ENCODE measurements around the gene PRKCB. TPM values are rescaled to one million over a fixed set of nuclear protein-coding genes. Genes with fewer than 3 reads are reported as not detected.

The PRKCB gene
- total and polyA plus RNA-seq, 4 experiments from 2014 or later, result 46.5 to 106 (median 98.2) TPM

- Histone ChIP-seq H3K27ac (ENCODE audit: low read depth, low read length) (no peak overlapping the region), H3K36me3 (ENCODE audit: insufficient read depth, low read length) (no peaks in the 10 kb centered on the region), H3K9me3 (ENCODE audit: control insufficient read depth in 1 of 2, low read length in 2 of 2) (no peaks in the 10 kb centered on the region), H3K27me3 (ENCODE audit: insufficient read depth, low read length) (no peaks in the 10 kb centered on the region), H3K4me3 (ENCODE audit: low read length in 2 of 2) (no peak overlapping the region), H3K4me1 (ENCODE audit: insufficient read depth, low read length) (peaks cover 48% of the 10 kb centered on the region)
- ChIA-PET POLR2A (ENCODE audit: partially characterized antibody) (interaction anchor here (1.2 to 2.0 kb wide), 3 partner anchors 10 to 115 kb away, joined by 3 to 7 read pairs (median 4); no protein-coding TSS in a partner anchor), CTCF (ENCODE audit: partially characterized antibody) (interaction anchor here (1.0 to 2.7 kb wide), 5 partner anchors 9 to 199 kb away, joined by 3 to 20 read pairs (median 4); no protein-coding TSS in a partner anchor)
- peak in 2 of 5 donors; percentile 21 to 27 for DNase-seq
- Mint-ChIP-seq H3K27ac (peak overlapping the region in 5 of 7 donors; percentile 5 to 75 (median 62)), H3K4me1 (peaks cover 33 to 53% (median 41%) of the 10 kb centered on the region in 4 donors), H3K36me3 (peaks cover 0 to 14% of the 10 kb centered on the region in 2 donors), H3K9me3 (peaks cover 0 to 4% (median 0%) of the 10 kb centered on the region in 8 donors), H3K27me3 (no peaks in the 10 kb centered on the region), H3K4me3 (peak overlapping the region in 7 of 8 donors; percentile 8 to 96 (median 41))
- intact Hi-C loops (cut with micrococcal nuclease), result loop anchor here (2.0 kb wide), 1 partner anchor 117 kb away; no protein-coding TSS in a partner anchor
Observed at GRCh38 chr16:23833960-23834685, 1.7 kb upstream of the PRKCB start.

GRCh38 chr16:23836078-23836403, 258 bp downstream of the PRKCB start:
- H3K27ac ChIP-seq (ENCODE audit: low read depth, low read length), result peak overlapping the region; percentile 57
- Mint-ChIP-seq H3K4me1 (peaks cover 48 to 71% (median 57%) of the 10 kb centered on the region in 4 donors), H3K36me3 (peaks cover 5 to 21% of the 10 kb centered on the region in 2 donors), H3K27me3 (no peaks in the 10 kb centered on the region), H3K4me3 (peak overlapping the region in 7 of 8 donors; percentile 62 to 99 (median 98)), H3K27ac (peak overlapping the region in 2 of 7 donors; percentile 37 to 92), H3K9me3 (no peaks in the 10 kb centered on the region)
- POLR2A ChIA-PET (ENCODE audit: partially characterized antibody), result interaction anchor here (0.8 to 2.4 kb wide), 6 partner anchors 9 to 123 kb away, joined by 3 to 30 read pairs (median 4); no protein-coding TSS in a partner anchor
- DNase-seq, result no peak
- H3K4me1 ChIP-seq (ENCODE audit: insufficient read depth, low read length), result peaks cover 68% of the 10 kb centered on the region
- CTCF ChIA-PET (ENCODE audit: partially characterized antibody), result interaction anchor here (0.7 to 1.1 kb wide), 3 partner anchors 32 to 200 kb away, joined by 3 to 5 read pairs (median 4); no protein-coding TSS in a partner anchor
- H3K4me3 ChIP-seq (ENCODE audit: low read length in 2 of 2), result peak overlapping the region in 1 of 2 donors; percentile 55
- intact Hi-C loops (cut with micrococcal nuclease), result loop anchor here (2.0 kb wide), 2 partner anchors 27 to 703 kb away; partner anchors contain the start of gene RBBP6
- no peaks in the 10 kb centered on the region for H3K36me3 ChIP-seq (ENCODE audit: insufficient read depth, low read length)
- H3K9me3 ChIP-seq (ENCODE audit: control insufficient read depth in 1 of 2, low read length in 2 of 2), result no peaks in the 10 kb centered on the region
- no peaks in the 10 kb centered on the region for H3K27me3 ChIP-seq (ENCODE audit: insufficient read depth, low read length)

GRCh38 chr16:23836404-23837311, 875 bp downstream of the PRKCB start:
- H3K4me1 ChIP-seq (ENCODE audit: insufficient read depth, low read length), result peaks cover 71% of the 10 kb centered on the region
- H3K36me3 Mint-ChIP-seq, result peaks cover 5 to 21% of the 10 kb centered on the region in 2 donors
- peak; percentile 40 to 70 (median 49) for DNase-seq
- H3K27me3 Mint-ChIP-seq, result no peaks in the 10 kb centered on the region
- H3K27ac ChIP-seq (ENCODE audit: low read depth, low read length), result peak overlapping the region; percentile 57
- H3K9me3 Mint-ChIP-seq, result no peaks in the 10 kb centered on the region
- H3K4me3 Mint-ChIP-seq, result peak overlapping the region; percentile 95 to 100 (median 98)
- H3K27ac Mint-ChIP-seq, result peak overlapping the region; percentile 87 to 96 (median 92)
- intact Hi-C loops (cut with micrococcal nuclease), result loop anchor here (1.0 to 2.0 kb wide), 3 partner anchors 26 to 702 kb away; partner anchors contain the start of gene RBBP6
- peak overlapping the region; percentile 55 to 68 for H3K4me3 ChIP-seq (ENCODE audit: low read length in 2 of 2)
- ChIA-PET POLR2A (ENCODE audit: partially characterized antibody) (interaction anchor here (0.6 to 2.4 kb wide), 14 partner anchors 9 to 130 kb away, joined by 3 to 30 read pairs (median 5); no protein-coding TSS in a partner anchor), CTCF (ENCODE audit: partially characterized antibody) (interaction anchor here (0.7 to 1.5 kb wide), 13 partner anchors 10 to 199 kb away, joined by 3 to 8 read pairs (median 4); no protein-coding TSS in a partner anchor)
- no peaks in the 10 kb centered on the region for H3K36me3 ChIP-seq (ENCODE audit: insufficient read depth, low read length)
- peaks cover 48 to 71% (median 57%) of the 10 kb centered on the region in 4 donors for H3K4me1 Mint-ChIP-seq
- H3K9me3 ChIP-seq (ENCODE audit: control insufficient read depth in 1 of 2, low read length in 2 of 2), result no peaks in the 10 kb centered on the region
- H3K27me3 ChIP-seq (ENCODE audit: insufficient read depth, low read length), result no peaks in the 10 kb centered on the region

- H3K27ac Mint-ChIP-seq, result peak overlapping the region; percentile 20 to 92 (median 92)
- CTCF ChIA-PET (ENCODE audit: partially characterized antibody), result interaction anchor here (0.7 to 4.4 kb wide), 11 partner anchors 9 to 177 kb away, joined by 3 to 23 read pairs (median 4); no protein-coding TSS in a partner anchor
- H3K4me3 ChIP-seq (ENCODE audit: low read length in 2 of 2), result peak overlapping the region; percentile 55 to 68
- H3K9me3 ChIP-seq (ENCODE audit: control insufficient read depth in 1 of 2, low read length in 2 of 2), result no peaks in the 10 kb centered on the region
- no peaks in the 10 kb centered on the region for H3K36me3 ChIP-seq (ENCODE audit: insufficient read depth, low read length)
- H3K27me3 Mint-ChIP-seq, result no peaks in the 10 kb centered on the region
- peak overlapping the region; percentile 57 for H3K27ac ChIP-seq (ENCODE audit: low read depth, low read length)
- no peaks in the 10 kb centered on the region for H3K27me3 ChIP-seq (ENCODE audit: insufficient read depth, low read length)
- intact Hi-C loops (cut with micrococcal nuclease), result loop anchor here (1.0 to 2.0 kb wide), 4 partner anchors 11 to 701 kb away; partner anchors contain the start of gene RBBP6
- peaks cover 80% of the 10 kb centered on the region for H3K4me1 ChIP-seq (ENCODE audit: insufficient read depth, low read length)
- H3K4me1 Mint-ChIP-seq, result peaks cover 55 to 80% (median 66%) of the 10 kb centered on the region in 4 donors
- POLR2A ChIA-PET (ENCODE audit: partially characterized antibody), result interaction anchor here (0.6 to 2.4 kb wide), 11 partner anchors 8 to 129 kb away, joined by 3 to 30 read pairs (median 5); no protein-coding TSS in a partner anchor
- no peaks in the 10 kb centered on the region for H3K9me3 Mint-ChIP-seq
- peaks cover 11 to 25% of the 10 kb centered on the region in 2 donors for H3K36me3 Mint-ChIP-seq
- H3K4me3 Mint-ChIP-seq, result peak overlapping the region; percentile 95 to 100 (median 98)
- DNase-seq, result no peak
Observed at GRCh38 chr16:23837553-23838308, 1.9 kb downstream of the PRKCB start.

- CTCF ChIA-PET (ENCODE audit: partially characterized antibody), result interaction anchor here (4.4 kb wide), 2 partner anchors 35 to 172 kb away, joined by 22 to 23 read pairs; no protein-coding TSS in a partner anchor
- no peaks in the 10 kb centered on the region for H3K36me3 ChIP-seq (ENCODE audit: insufficient read depth, low read length)
- H3K9me3 Mint-ChIP-seq, result no peaks in the 10 kb centered on the region
- no peaks in the 10 kb centered on the region for H3K27me3 ChIP-seq (ENCODE audit: insufficient read depth, low read length)
- no peaks in the 10 kb centered on the region for H3K9me3 ChIP-seq (ENCODE audit: control insufficient read depth in 1 of 2, low read length in 2 of 2)
- peak overlapping the region; percentile 57 for H3K27ac ChIP-seq (ENCODE audit: low read depth, low read length)
- peaks cover 11 to 25% of the 10 kb centered on the region in 2 donors for H3K36me3 Mint-ChIP-seq
- peaks cover 79% of the 10 kb centered on the region for H3K4me1 ChIP-seq (ENCODE audit: insufficient read depth, low read length)
- peaks cover 57 to 76% (median 66%) of the 10 kb centered on the region in 4 donors for H3K4me1 Mint-ChIP-seq
- peak overlapping the region; percentile 56 to 92 (median 90) for H3K27ac Mint-ChIP-seq
- no peaks in the 10 kb centered on the region for H3K27me3 Mint-ChIP-seq
- H3K4me3 Mint-ChIP-seq, result peak overlapping the region; percentile 72 to 100 (median 98)
- intact Hi-C loops (cut with micrococcal nuclease), result loop anchor here (1.0 kb wide), 1 partner anchor 10 kb away; no protein-coding TSS in a partner anchor
- peak overlapping the region in 1 of 2 donors; percentile 68 for H3K4me3 ChIP-seq (ENCODE audit: low read length in 2 of 2)
- POLR2A ChIA-PET (ENCODE audit: partially characterized antibody), result interaction anchor here (1.8 kb wide), 1 partner anchor 18 kb away, joined by 5 read pairs; no protein-coding TSS in a partner anchor
- no peak for DNase-seq
Observed at GRCh38 chr16:23838485-23839142, 2.8 kb downstream of the PRKCB start.

Data from CD4-positive, alpha-beta memory T cell (primary cell).